Measurements from ENCODE around the gene KRTAP10-11. TPM values are rescaled to one million over a fixed set of nuclear protein-coding genes. Genes with fewer than 3 reads are reported as not detected.

Gene KRTAP10-11
- total and polyA plus RNA-seq, 2 experiments from 2014 or later = not detected

GRCh38 chr21:44618504-44618903 is 27.7 kb upstream of the KRTAP10-11 start:
- H3K36me3 Mint-ChIP-seq (ENCODE audit: low read depth) = peaks cover 23% of the 10 kb centered on the region
- ATAC-seq (peak; percentile 90), DNase-seq (ENCODE audit: low spot score) (peak; percentile 57)
- peak overlapping the region; percentile 74; the same call in 1 of the 2 replicates for H3K27ac Mint-ChIP-seq
- no peak overlapping the region for H3K27ac ChIP-seq (ENCODE audit: low read depth)
- H3K4me3 Mint-ChIP-seq = no peak overlapping the region
- no peaks in the 10 kb centered on the region for H3K9me2 ChIP-seq (ENCODE audit: insufficient read depth)
- H3K79me2 ChIP-seq (replicated peaks; ENCODE audit: insufficient read depth) = no peaks in the 10 kb centered on the region
- no peaks in the 10 kb centered on the region for H3K4me1 ChIP-seq (ENCODE audit: insufficient read depth)
- no peaks in the 10 kb centered on the region; the same call in 1 of the 2 replicates for H3K36me3 ChIP-seq (ENCODE audit: insufficient read depth)
- H3K4me1 Mint-ChIP-seq = peaks cover 23% of the 10 kb centered on the region; the same call in 2 of the 3 replicates
- H4K20me1 ChIP-seq (replicated peaks; ENCODE audit: insufficient read depth) = no peaks in the 10 kb centered on the region
- TF ChIP-seq POLR2AphosphoS5 (IDR thresholded peaks at IDR 0.05; ENCODE audit: low read depth) (no peak), CTCF (conservative IDR thresholded peaks at IDR 0.05; ENCODE audit: low read depth in 2 of 2) (peak; percentile 42 to 70; a peak in 3 of 4 replicates)
- TF ChIP-seq, protein P1, sequence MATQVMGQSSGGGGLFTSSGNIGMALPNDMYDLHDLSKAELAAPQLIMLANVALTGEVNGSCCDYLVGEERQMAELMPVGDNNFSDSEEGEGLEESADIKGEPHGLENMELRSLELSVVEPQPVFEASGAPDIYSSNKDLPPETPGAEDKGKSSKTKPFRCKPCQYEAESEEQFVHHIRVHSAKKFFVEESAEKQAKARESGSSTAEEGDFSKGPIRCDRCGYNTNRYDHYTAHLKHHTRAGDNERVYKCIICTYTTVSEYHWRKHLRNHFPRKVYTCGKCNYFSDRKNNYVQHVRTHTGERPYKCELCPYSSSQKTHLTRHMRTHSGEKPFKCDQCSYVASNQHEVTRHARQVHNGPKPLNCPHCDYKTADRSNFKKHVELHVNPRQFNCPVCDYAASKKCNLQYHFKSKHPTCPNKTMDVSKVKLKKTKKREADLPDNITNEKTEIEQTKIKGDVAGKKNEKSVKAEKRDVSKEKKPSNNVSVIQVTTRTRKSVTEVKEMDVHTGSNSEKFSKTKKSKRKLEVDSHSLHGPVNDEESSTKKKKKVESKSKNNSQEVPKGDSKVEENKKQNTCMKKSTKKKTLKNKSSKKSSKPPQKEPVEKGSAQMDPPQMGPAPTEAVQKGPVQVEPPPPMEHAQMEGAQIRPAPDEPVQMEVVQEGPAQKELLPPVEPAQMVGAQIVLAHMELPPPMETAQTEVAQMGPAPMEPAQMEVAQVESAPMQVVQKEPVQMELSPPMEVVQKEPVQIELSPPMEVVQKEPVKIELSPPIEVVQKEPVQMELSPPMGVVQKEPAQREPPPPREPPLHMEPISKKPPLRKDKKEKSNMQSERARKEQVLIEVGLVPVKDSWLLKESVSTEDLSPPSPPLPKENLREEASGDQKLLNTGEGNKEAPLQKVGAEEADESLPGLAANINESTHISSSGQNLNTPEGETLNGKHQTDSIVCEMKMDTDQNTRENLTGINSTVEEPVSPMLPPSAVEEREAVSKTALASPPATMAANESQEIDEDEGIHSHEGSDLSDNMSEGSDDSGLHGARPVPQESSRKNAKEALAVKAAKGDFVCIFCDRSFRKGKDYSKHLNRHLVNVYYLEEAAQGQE (IDR thresholded peaks at IDR 0.05; ENCODE audit: unreplicated experiment) = no peak
- no peaks in the 10 kb centered on the region for H3K27me3 ChIP-seq (ENCODE audit: insufficient read depth)
- peaks cover 38% of the 10 kb centered on the region for H3K9me3 Mint-ChIP-seq
- no peak overlapping the region for H3K4me3 ChIP-seq
- no peak overlapping the region for H3K4me2 ChIP-seq
- peaks cover 5% of the 10 kb centered on the region for H3K27me3 Mint-ChIP-seq (ENCODE audit: insufficient read depth, low read depth, poor library complexity)
- peak overlapping the region; percentile 4; the same call in 1 of the 2 replicates for H2AFZ ChIP-seq
- no peaks in the 10 kb centered on the region for H3F3A ChIP-seq (replicated peaks; ENCODE audit: low read depth)

DNA sequence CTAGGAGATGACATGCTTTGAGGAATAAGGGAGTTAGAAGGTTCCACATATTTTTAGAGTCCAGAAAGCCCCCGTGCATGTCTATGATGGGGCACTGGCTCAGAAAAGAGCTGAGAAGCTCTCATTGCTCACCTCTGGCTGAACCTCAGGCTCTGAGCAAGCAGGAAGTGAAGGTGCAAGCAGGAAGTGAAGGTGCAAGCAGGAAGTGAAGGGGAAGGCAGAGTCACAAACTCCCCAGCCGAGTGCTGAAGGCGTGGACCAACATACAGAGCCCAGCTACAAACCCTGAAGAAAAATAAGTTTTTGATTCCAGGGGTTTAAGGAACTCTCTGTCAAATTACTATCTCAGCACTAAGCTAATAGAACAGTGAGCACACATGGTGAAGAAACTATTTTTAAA is 27.3 kb upstream of the KRTAP10-11 start:
- no peak overlapping the region for H3K4me3 Mint-ChIP-seq

More for the DNA sequence above, 27.3 kb upstream of the KRTAP10-11 start:
- H3K27ac Mint-ChIP-seq = peak overlapping the region; percentile 74; the same call in 1 of the 2 replicates
- no peaks in the 10 kb centered on the region; the same call in 1 of the 2 replicates for H3K36me3 ChIP-seq (ENCODE audit: insufficient read depth)
- no peak overlapping the region for H3K27ac ChIP-seq (ENCODE audit: low read depth)
- H4K20me1 ChIP-seq (replicated peaks; ENCODE audit: insufficient read depth) = no peaks in the 10 kb centered on the region
- peaks cover 26% of the 10 kb centered on the region for H3K36me3 Mint-ChIP-seq (ENCODE audit: low read depth)
- no peaks in the 10 kb centered on the region for H3K79me2 ChIP-seq (replicated peaks; ENCODE audit: insufficient read depth)
- peaks cover 5% of the 10 kb centered on the region for H3K27me3 Mint-ChIP-seq (ENCODE audit: insufficient read depth, low read depth, poor library complexity)
- H3K4me1 ChIP-seq (ENCODE audit: insufficient read depth) = no peaks in the 10 kb centered on the region
- no peaks in the 10 kb centered on the region for H3F3A ChIP-seq (replicated peaks; ENCODE audit: low read depth)
- H3K4me2 ChIP-seq = no peak overlapping the region
- no peak for ATAC-seq
- no peak overlapping the region for H3K4me3 ChIP-seq
- no peak for DNase-seq (ENCODE audit: low spot score)
- H3K9me3 Mint-ChIP-seq = peaks cover 42% of the 10 kb centered on the region
- peaks cover 23% of the 10 kb centered on the region; the same call in 2 of the 3 replicates for H3K4me1 Mint-ChIP-seq
- no peaks in the 10 kb centered on the region for H3K27me3 ChIP-seq (ENCODE audit: insufficient read depth)
- TF ChIP-seq STAT1 (IDR thresholded peaks at IDR 0.05; ENCODE audit: unreplicated experiment) = no peak
- no peak for TF ChIP-seq ZNF331 (CRISPR knock-in tag; IDR thresholded peaks at IDR 0.05; ENCODE audit: low read depth)
- no peak for TF ChIP-seq CREB1 (CRISPR knock-in tag; IDR thresholded peaks at IDR 0.05; ENCODE audit: low read depth)
- no peak for TF ChIP-seq ETS1 (IDR thresholded peaks at IDR 0.05)
- no peaks in the 10 kb centered on the region for H3K9me2 ChIP-seq (ENCODE audit: insufficient read depth)
- peak overlapping the region; percentile 4; the same call in 1 of the 2 replicates for H2AFZ ChIP-seq

Measured in GM23338 (cell line).